Activated CD8-positive, alpha-beta memory T cell treated with anti-CD3 and anti-CD28 coated beads for 4 hours (primary cell): ENCODE data around the gene TMEM208.

ENCODE experiments used
- DNase-seq, 2 donors: peaks; one replicate each; pipeline ENCODE4 v3.0.0-alpha.2; 2020; ENCODE audit warnings: low read depth in 2 of 2

TMEM208 gene

GRCh38 chr16:67226804-67227566 is at the start of gene TMEM208:
TMEM208 (plus strand) TSS chr16:67227130; CDS start chr16:67227219, 89 bp downstream.
- peak; percentile 95 to 98 for DNase-seq

- no peak for DNase-seq
Measured at GRCh38 chr16:67177743-67178699, 48.9 kb upstream of the TMEM208 start.

- DNase-seq: no peak
Measured at GRCh38 chr16:67179421-67180080, 47.4 kb upstream of the TMEM208 start.

- no peak for DNase-seq
Measured at GRCh38 chr16:67180166-67180565, 46.8 kb upstream of the TMEM208 start.

- DNase-seq: no peak
Measured at GRCh38 chr16:67181346-67181745, 45.6 kb upstream of the TMEM208 start.

GRCh38 chr16:67182288-67182687 is 44.6 kb upstream of the TMEM208 start:
- no peak for DNase-seq

- DNase-seq: no peak
Measured at GRCh38 chr16:67183284-67183626, 43.7 kb upstream of the TMEM208 start.

GRCh38 chr16:67183627-67184452 is 43.1 kb upstream of the TMEM208 start, which contains the start of gene MATCAP1:
MATCAP1 (minus strand) TSS chr16:67183963; CDS start chr16:67180610, 3,353 bp downstream.
- peak; percentile 76 to 90 for DNase-seq

GRCh38 chr16:67184453-67184994 is 42.4 kb upstream of the TMEM208 start:
- DNase-seq: no peak

- DNase-seq: peak; percentile 54 to 63
Measured at GRCh38 chr16:67184995-67185650, 41.8 kb upstream of the TMEM208 start.

GRCh38 chr16:67185651-67186134 is 41.2 kb upstream of the TMEM208 start:
- DNase-seq: no peak

- no peak for DNase-seq
Measured at GRCh38 chr16:67186550-67186950, 40.4 kb upstream of the TMEM208 start.

- DNase-seq: no peak
Measured at GRCh38 chr16:67187175-67187890, 39.6 kb upstream of the TMEM208 start.

GRCh38 chr16:67188323-67188722 is 38.6 kb upstream of the TMEM208 start:
- DNase-seq: no peak

- DNase-seq: no peak
Measured at GRCh38 chr16:67188798-67189197, 38.1 kb upstream of the TMEM208 start.

- no peak for DNase-seq
Measured at GRCh38 chr16:67190041-67190440, 36.9 kb upstream of the TMEM208 start, which contains the start of gene EXOC3L1. EXOC3L1 (minus strand) TSS chr16:67190136; CDS start chr16:67189676, 460 bp downstream.

- no peak for DNase-seq
Measured at GRCh38 chr16:67190448-67191399, 36.2 kb upstream of the TMEM208 start.

GRCh38 chr16:67191411-67191994 is 35.4 kb upstream of the TMEM208 start:
- DNase-seq: no peak
